ENCODE measurements around the gene CRTC2.
"Not testable (repeated sequence)": the region's sequence is repeated elsewhere in the genome, so short reads cannot be mapped to it uniquely, and the experiment has no call there.

The CRTC2 gene

GRCh38 chr1:153958111-153958960 lies at the start of gene CRTC2:
Gene CRTC2, minus strand, starts transcription at chr1:153958612. Its CDS starts 115 bp downstream, at chr1:153958497.
- peak; percentile 99 for DNase-seq

GRCh38 chr1:154006136-154006535 lies 47.7 kb upstream of the CRTC2 start:
- no peak for DNase-seq

GRCh38 chr1:154000420-154000819 lies 42.0 kb upstream of the CRTC2 start:
- no peak for DNase-seq

- DNase-seq = not testable (repeated sequence)
These were observed 38.5 kb upstream of the CRTC2 start for GRCh38 chr1:153996882-153997281.

- no peak for DNase-seq
These were observed 37.2 kb upstream of the CRTC2 start for GRCh38 chr1:153995640-153996039.

DNA sequence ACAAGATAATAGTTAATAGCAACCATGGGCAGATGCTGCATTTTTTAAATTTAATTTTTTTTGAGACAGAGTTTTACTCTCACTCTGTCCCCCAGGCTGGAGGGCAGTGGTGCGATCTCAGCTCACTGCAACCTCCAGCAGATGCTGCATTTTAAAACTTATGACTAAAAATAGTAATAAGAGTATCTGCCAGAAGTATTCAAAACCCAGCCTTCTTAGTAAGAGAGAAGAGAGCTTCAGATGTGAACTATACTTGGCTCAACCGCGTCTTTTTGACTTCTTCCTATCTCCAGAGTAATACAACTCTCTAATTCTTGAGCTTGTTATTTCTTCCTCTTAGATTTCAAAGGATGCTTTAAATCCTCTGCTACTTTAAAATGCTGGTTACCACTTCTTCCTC lies 36.8 kb upstream of the CRTC2 start:
- DNase-seq = no peak

DNA sequence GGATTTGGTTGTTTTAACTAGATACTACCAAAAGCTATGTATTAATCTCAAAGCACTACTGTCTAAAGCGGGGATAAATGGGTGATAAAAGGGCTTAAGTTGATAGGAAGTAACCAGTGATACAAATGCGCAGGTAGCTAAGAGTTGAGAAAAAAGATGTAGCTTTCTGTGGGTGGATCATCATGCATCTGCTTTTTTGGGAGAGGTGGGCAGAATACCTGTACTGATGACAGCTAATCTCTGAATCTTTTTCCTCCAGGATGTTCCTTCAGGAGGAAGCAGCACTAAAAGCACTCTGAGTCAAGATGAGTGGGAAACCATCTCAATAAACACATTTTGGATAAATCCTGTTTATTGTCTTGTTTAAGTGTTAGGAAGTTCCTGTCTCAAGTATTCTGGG lies 33.4 kb upstream of the CRTC2 start:
- DNase-seq = no peak

DNA sequence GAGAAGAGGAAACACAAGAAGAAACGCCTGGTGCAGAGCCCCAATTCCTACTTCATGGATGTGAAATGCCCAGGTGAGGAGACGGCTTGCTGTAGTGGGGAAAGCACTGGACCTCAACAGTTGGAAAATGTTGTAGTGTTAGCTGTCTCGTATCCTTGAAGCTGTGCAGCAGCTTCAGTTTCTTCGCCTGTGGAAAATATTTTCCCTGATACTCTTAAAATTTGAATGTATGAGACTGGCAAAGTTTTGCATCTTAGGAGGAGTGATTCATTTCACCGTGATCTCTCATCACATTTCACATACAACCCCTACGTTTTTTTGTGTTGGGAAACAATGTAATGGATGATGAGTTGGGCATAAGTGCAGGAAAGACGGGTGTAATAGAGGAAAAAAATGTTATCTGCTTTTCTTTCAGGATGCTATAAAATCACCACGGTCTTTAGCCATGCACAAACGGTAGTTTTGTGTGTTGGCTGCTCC lies 32.8 kb upstream of the CRTC2 start:
- no peak for DNase-seq

GRCh38 chr1:153990468-153991150 lies 32.2 kb upstream of the CRTC2 start, which contains the start of gene RPS27:
Gene RPS27, plus strand, starts transcription at chr1:153990762. Its CDS starts 35 bp downstream, at chr1:153990797.
- peak; percentile 96 for DNase-seq

DNA sequence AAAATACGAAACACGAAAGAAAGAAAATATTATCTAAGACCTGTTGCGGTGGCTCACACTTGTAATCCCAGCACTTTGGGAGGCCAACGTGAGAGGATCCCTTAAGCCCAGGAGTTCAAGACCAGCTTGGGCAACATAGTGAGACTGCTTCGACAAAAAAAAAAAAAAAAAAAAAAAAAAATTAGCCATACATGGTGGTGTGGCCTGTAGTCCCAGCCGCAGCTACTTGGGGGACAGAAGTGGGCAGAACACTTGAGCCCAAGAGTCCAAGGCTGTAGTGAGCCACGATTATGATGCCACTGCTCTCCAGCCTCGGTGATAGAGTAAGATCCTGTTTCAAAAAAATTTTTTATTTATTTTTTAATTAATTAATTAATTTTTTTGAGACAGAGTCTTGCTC lies 29.2 kb upstream of the CRTC2 start:
- no peak for DNase-seq

- no peak for DNase-seq
These were observed 27.7 kb upstream of the CRTC2 start, which contains the start of gene RAB13 for GRCh38 chr1:153985941-153986761. Gene RAB13, minus strand, starts transcription at chr1:153986339. Its CDS starts 103 bp downstream, at chr1:153986236.

DNA sequence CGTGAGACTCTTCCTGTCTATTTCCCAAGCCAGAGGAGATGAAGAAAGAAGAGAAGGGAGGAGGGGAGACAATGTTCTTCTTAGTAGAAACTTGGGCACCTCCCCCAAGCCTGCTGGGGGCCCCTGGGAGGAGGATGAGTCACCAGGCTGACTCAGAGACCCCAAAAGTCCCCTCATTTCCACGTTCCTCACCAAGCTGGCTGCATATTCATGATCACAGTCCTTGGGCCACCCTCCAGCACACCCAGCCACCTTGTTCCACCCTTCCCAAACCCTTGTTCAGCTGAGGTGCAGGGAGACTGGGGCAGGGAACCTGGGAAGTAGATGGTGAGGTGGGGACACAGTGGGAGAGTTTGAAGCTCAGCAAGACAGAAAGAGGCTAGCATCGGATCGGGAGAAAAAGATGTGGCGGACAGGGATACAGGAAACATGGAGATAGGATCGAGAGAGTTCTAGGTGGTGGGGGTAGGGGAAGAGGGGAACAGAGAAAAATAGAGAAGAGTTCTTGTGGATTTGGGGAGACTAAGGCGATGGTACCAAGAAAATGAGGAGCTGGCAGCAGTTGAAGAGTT lies 27.0 kb upstream of the CRTC2 start:
- peak; percentile 50 for DNase-seq

DNA sequence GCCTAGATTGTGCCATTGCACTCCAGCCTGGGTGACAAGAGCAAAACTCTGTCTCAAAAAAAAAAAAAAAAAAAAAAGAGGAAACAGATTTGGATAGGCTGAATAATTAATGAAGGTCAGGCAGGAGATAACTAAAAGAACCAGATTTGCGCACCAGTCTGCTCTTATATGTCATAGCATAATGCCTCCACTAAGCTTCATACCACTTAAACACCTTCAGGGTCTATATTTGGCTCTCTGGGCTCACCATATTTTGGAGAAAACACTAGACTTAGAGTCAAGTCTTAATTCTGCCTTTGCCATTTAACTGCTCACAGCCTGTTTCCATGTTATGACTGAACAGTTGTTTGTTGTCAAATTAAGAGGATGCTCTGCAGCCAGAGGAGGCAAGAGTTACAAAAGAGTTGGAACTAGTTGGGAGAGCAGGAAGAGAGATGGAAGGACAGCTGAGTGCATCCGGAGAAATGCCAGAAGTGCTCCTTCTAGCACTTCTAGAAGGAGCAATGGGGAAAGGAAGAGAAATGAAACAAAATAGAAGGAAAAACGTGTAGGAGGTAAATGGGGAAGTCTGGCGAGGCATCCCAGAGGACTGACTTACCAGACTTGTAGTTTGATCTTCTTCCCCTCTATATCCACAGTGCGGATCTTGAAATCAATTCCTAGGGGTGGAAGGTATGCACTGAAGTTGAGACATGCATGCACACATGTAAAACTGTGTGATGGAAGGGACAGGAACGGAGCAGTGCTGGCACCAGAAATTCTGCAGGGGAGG lies 25.9 kb upstream of the CRTC2 start:
- no peak for DNase-seq

GRCh38 chr1:153981735-153982134 lies 23.3 kb upstream of the CRTC2 start:
- DNase-seq = not testable (repeated sequence)

DNA sequence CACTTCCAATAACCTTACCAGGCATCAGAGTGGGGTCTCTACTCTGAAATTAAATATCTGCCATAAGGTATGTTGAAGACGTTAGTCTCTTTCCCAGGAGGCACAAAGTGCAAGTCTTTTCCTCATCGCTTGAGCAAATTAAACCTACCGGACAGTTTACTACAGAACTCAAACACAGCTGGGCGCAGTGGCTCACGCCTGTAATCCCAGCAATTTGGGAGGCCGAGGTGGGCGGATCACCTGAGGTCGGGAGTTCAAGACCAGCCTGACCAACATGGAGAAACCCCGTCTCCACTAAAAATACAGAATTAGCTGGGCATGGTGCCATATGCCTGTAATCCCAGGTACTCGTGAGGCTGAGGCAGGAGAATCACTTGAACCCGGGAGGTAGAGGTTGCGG lies 20.7 kb upstream of the CRTC2 start:
- not testable (repeated sequence) for DNase-seq

- DNase-seq = no peak
These were observed 20.0 kb upstream of the CRTC2 start for GRCh38 chr1:153978274-153978909.

- DNase-seq = peak; percentile 92
These were observed 19.1 kb upstream of the CRTC2 start, which contains the start of gene JTB for GRCh38 chr1:153977250-153978240. Gene JTB, minus strand, starts transcription at chr1:153977674. Its CDS starts 422 bp downstream, at chr1:153977252.

- no peak for DNase-seq
These were observed 18.4 kb upstream of the CRTC2 start for GRCh38 chr1:153976819-153977249.

GRCh38 chr1:153973525-153973924 lies 15.1 kb upstream of the CRTC2 start:
- DNase-seq = no peak

DNA sequence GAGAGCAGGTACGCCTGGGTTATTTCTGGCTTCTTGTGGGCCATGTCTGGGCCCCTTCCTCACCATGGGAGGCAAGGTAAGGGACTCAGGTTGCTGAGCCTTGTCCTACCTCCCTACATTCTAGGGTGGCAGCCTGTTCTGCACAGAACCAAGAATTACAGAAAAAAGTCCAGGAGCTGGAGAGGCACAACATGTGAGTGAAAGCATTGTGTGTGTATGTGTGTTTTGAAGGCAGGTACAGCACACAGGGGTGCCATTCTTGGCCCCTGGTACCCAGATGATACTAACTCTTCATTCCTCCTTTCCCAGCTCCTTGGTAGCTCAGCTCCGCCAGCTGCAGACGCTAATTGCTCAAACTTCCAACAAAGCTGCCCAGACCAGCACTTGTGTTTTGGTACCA lies 14.7 kb upstream of the CRTC2 start:
- DNase-seq = no peak

Data from activated CD4-positive, alpha-beta T cell treated with anti-CD3 and anti-CD28 coated beads, Interleukin-2, Interleukin-6, amounts not matched to agents 100 ng/mL and 50 ng/mL, durations not matched to agents 16 hours and 8 hours (primary cell).